Loucy (cell line): ENCODE measurements around the gene ARHGAP32.

Source experiments
- H2AFZ ChIP-seq: fragments of 200-600 bp; sonication (generic); 2 replicates; pipeline ENCODE4 v1.6.0; 2016; ENCODE audit warnings: antibody characterized with exemption, mild to moderate bottlenecking, low read length, moderate library complexity
- H3F3A ChIP-seq: fragments of 200-600 bp; 2 replicates; pipeline ENCODE4 v1.6.0; 2016; ENCODE audit warnings: antibody characterized with exemption, low read depth, mild to moderate bottlenecking
- H3K27me3 ChIP-seq: fragments of 200-600 bp; sonication (generic); 2 replicates; pipeline ENCODE4 v1.6.1; 2014; ENCODE audit warnings: low read length, mild to moderate bottlenecking; ENCODE audit not compliant: insufficient read depth, poor library complexity, severe bottlenecking
- H3K36me3 ChIP-seq: fragments of 200-600 bp; sonication (generic); 2 replicates; pipeline ENCODE4 v1.6.1; 2016; ENCODE audit warnings: low read length; ENCODE audit not compliant: insufficient read depth
- H3K4me1 ChIP-seq: fragments of 200-600 bp; sonication (generic); 2 replicates; pipeline ENCODE4 v1.5.1; 2014; ENCODE audit warnings: low read length, mild to moderate bottlenecking; ENCODE audit not compliant: insufficient read depth, poor library complexity, severe bottlenecking
- H3K4me2 ChIP-seq: fragments of 200-600 bp; sonication (generic); 2 replicates; pipeline ENCODE4 v1.6.0; 2014; ENCODE audit warnings: antibody characterized with exemption, low read length, low read depth, mild to moderate bottlenecking; ENCODE audit not compliant: poor library complexity, severe bottlenecking
- H3K4me3 ChIP-seq: fragments of 200-600 bp; sonication (generic); 2 replicates; pipeline ENCODE4 v1.5.1; 2014; ENCODE audit warnings: low read length, mild to moderate bottlenecking, mixed read lengths; ENCODE audit not compliant: poor library complexity, severe bottlenecking
- H3K79me2 ChIP-seq: fragments of 200-600 bp; sonication (generic); 2 replicates; pipeline ENCODE4 v1.6.1; 2014; ENCODE audit warnings: low read length; ENCODE audit not compliant: insufficient read depth
- H3K9ac ChIP-seq: fragments of 200-600 bp; sonication (generic); 2 replicates; pipeline ENCODE4 v1.6.0; 2014; ENCODE audit warnings: mild to moderate bottlenecking, low read depth, low read length, moderate library complexity; ENCODE audit not compliant: poor library complexity, severe bottlenecking
- H3K9me2 ChIP-seq: fragments of 200-600 bp; sonication (generic); replicated peaks from 2 replicates; pipeline ENCODE4 v1.6.1; 2016; ENCODE audit warnings: low read depth, low read length, mixed read lengths
- H3K9me3 ChIP-seq: fragments of 200-600 bp; sonication (generic); 2 replicates; pipeline ENCODE4 v1.6.1; 2014; ENCODE audit warnings: mild to moderate bottlenecking, antibody characterized with exemption, low read length, low read depth; ENCODE audit not compliant: insufficient read depth
- H4K20me1 ChIP-seq: fragments of 200-600 bp; sonication (generic); 2 replicates; pipeline ENCODE4 v1.6.0; 2014; ENCODE audit warnings: antibody characterized with exemption, low read length, mild to moderate bottlenecking; ENCODE audit not compliant: insufficient read depth, poor library complexity, severe bottlenecking
- EZH2phosphoT487 ChIP-seq: fragments of 200-600 bp; IDR thresholded peaks from 2 replicates; pipeline ENCODE4 v1.6.1; 2018; ENCODE audit warnings: antibody characterized with exemption, mild to moderate bottlenecking, moderate library complexity, borderline replicate concordance
- TF ChIP-seq, protein P1 (sequence below): fragments of 200-600 bp; sonication (generic); conservative IDR thresholded peaks from 2 replicates; pipeline ENCODE4 v1.5.1; 2014; ENCODE audit warnings: mild to moderate bottlenecking, antibody characterized with exemption, low read length

The ARHGAP32 gene

DNA sequence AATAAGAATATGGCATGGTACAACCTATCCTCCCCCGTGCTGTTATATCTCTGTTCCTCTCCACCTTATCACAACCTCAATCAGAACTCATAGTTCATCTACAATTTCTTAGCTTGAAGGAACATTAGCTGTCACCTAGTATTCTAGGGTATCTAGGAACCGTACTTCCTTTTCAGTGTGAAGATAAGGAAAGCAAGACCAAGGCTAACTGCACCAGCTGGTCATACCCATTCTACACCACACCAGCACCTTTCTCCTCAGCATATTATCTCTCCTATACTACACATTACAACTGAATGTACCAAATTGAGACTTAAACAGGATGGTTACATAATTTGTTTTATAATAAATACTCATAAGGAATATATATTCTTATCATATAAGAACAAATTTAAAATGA is 73.1 kb downstream of the ARHGAP32 start:
- no peaks in the 10 kb centered on the region for H3K79me2 ChIP-seq
- TF ChIP-seq EZH2phosphoT487: no peak
- TF ChIP-seq, protein P1, sequence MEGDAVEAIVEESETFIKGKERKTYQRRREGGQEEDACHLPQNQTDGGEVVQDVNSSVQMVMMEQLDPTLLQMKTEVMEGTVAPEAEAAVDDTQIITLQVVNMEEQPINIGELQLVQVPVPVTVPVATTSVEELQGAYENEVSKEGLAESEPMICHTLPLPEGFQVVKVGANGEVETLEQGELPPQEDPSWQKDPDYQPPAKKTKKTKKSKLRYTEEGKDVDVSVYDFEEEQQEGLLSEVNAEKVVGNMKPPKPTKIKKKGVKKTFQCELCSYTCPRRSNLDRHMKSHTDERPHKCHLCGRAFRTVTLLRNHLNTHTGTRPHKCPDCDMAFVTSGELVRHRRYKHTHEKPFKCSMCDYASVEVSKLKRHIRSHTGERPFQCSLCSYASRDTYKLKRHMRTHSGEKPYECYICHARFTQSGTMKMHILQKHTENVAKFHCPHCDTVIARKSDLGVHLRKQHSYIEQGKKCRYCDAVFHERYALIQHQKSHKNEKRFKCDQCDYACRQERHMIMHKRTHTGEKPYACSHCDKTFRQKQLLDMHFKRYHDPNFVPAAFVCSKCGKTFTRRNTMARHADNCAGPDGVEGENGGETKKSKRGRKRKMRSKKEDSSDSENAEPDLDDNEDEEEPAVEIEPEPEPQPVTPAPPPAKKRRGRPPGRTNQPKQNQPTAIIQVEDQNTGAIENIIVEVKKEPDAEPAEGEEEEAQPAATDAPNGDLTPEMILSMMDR: no peak
- H2AFZ ChIP-seq: no peak overlapping the region
- H3K9ac ChIP-seq: no peak overlapping the region
- H4K20me1 ChIP-seq: no peaks in the 10 kb centered on the region
- H3K9me2 ChIP-seq: no peaks in the 10 kb centered on the region
- H3K4me3 ChIP-seq: no peak overlapping the region
- no peaks in the 10 kb centered on the region for H3K9me3 ChIP-seq
- peaks cover 13% of the 10 kb centered on the region for H3K4me1 ChIP-seq
- no peaks in the 10 kb centered on the region for H3F3A ChIP-seq
- H3K27me3 ChIP-seq: no peaks in the 10 kb centered on the region
- peaks cover 10% of the 10 kb centered on the region; the same call in 1 of the 2 replicates for H3K36me3 ChIP-seq
- H3K4me2 ChIP-seq: no peak overlapping the region

GRCh38 chr11:129117595-129118350 is 74.4 kb downstream of the ARHGAP32 start:
- no peaks in the 10 kb centered on the region for H3K79me2 ChIP-seq
- H3K4me1 ChIP-seq: peaks cover 10% of the 10 kb centered on the region
- no peak overlapping the region for H3K9ac ChIP-seq
- no peak overlapping the region for H2AFZ ChIP-seq
- H3K9me3 ChIP-seq: no peaks in the 10 kb centered on the region
- TF ChIP-seq, protein P1: peak; percentile 98
- no peak for TF ChIP-seq EZH2phosphoT487
- H3K4me3 ChIP-seq: no peak overlapping the region
- no peak overlapping the region for H3K4me2 ChIP-seq
- H4K20me1 ChIP-seq: no peaks in the 10 kb centered on the region
- H3K27me3 ChIP-seq: no peaks in the 10 kb centered on the region
- peaks cover 5% of the 10 kb centered on the region; the same call in 1 of the 2 replicates for H3K36me3 ChIP-seq
- no peaks in the 10 kb centered on the region for H3K9me2 ChIP-seq
- no peaks in the 10 kb centered on the region for H3F3A ChIP-seq

DNA sequence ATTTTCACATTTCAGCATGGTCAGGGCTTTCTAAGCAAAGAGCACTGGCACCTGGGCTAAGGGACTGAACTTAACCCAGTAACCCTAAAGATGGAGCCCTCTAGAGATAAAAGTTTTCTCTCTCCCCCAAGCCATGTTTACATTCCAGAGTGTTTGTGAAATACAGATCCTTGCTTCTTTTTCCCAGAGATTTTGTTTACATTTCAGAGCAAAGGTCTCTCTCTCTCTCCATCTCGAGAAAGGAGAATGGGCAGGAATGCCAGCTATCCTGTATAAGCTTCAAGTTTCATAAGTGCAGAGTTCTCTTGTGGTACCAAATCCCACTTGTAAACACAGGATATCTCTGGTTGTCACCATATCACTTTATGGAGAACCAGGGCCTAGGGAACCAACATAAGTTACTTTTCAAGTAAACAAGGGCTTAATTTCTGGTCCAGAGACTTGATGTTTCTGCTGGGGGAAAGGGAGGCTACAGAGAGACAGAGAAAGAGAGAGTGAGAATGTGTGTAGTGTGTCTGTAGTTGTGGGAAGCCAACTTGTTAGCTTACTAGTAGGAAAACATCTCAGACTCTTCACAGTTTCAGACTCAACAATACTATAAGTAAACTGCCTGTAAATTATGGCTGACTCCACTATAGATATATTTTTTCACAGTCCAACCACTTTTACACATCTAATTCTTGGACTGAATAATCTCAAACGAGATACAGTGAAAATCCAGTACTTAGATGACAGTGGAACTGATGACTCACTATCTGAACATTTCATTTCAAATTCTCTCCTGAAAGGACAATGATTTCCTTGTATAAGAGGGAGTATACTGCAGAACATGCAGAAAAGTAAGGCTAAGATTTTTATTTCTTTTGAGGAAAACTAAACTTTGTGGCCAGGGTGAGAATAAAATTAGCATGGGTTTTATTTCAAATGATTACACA is 76.2 kb downstream of the ARHGAP32 start:
- TF ChIP-seq, protein P1: no peak
- no peak for TF ChIP-seq EZH2phosphoT487
- Histone ChIP-seq H3K9me3 (no peaks in the 10 kb centered on the region), H3F3A (no peaks in the 10 kb centered on the region), H3K9ac (no peak overlapping the region), H3K9me2 (no peaks in the 10 kb centered on the region), H3K4me2 (no peak overlapping the region), H3K79me2 (no peaks in the 10 kb centered on the region), H3K27me3 (no peaks in the 10 kb centered on the region), H3K36me3 (no peaks in the 10 kb centered on the region; the same call in 1 of the 2 replicates), H4K20me1 (no peaks in the 10 kb centered on the region), H2AFZ (no peak overlapping the region), H3K4me1 (no peaks in the 10 kb centered on the region), H3K4me3 (no peak overlapping the region)
